Chondrocyte (in vitro differentiated cells): ENCODE results near the gene LIPK. TPM values are rescaled to one million over a fixed set of nuclear protein-coding genes. Genes with fewer than 3 reads are reported as not detected.

ENCODE experiments used
- DNase-seq: peaks from one replicate; pipeline ENCODE4 v3.0.0; 2021; ENCODE audit warnings: mixed read lengths, low spot score
- H3K27ac Mint-ChIP-seq: one replicate; pipeline ENCODE4 v1.8.0; 2021; ENCODE audit warnings: mild to moderate bottlenecking, moderate library complexity, mixed read lengths; ENCODE audit not compliant: unreplicated experiment
- H3K27me3 Mint-ChIP-seq: 2 replicates; pipeline ENCODE4 v1.8.0; 2021; ENCODE audit warnings: low read depth, mixed read lengths
- H3K36me3 Mint-ChIP-seq: 2 replicates; pipeline ENCODE4 v1.8.0; 2021; ENCODE audit warnings: low read depth, mixed read lengths
- H3K4me1 Mint-ChIP-seq: 2 replicates; pipeline ENCODE4 v1.8.0; 2021; ENCODE audit warnings: low read depth, mild to moderate bottlenecking, mixed read lengths
- H3K4me3 Mint-ChIP-seq: one replicate; pipeline ENCODE4 v1.8.0; 2021; ENCODE audit warnings: mild to moderate bottlenecking, moderate library complexity, mixed read lengths; ENCODE audit not compliant: unreplicated experiment
- H3K9me3 Mint-ChIP-seq: 2 replicates; pipeline ENCODE4 v1.8.0; 2021; ENCODE audit warnings: low read depth, mixed read lengths
- CTCF ChIP-seq: fragments of 200-600 bp; sonication (generic); IDR thresholded peaks from 2 replicates; pipeline ENCODE4 v1.5.0; 2021; ENCODE audit warnings: antibody characterized with exemption, mild to moderate bottlenecking, moderate library complexity
- total RNA-seq: library from RNA; stranded (reverse); gene quantifications from 3 replicates; pipeline ENCODE4 v1.2.1, GENCODE V29; 2021

The LIPK gene
- total RNA-seq, 1 donor from 2014 or later: not detected

DNA sequence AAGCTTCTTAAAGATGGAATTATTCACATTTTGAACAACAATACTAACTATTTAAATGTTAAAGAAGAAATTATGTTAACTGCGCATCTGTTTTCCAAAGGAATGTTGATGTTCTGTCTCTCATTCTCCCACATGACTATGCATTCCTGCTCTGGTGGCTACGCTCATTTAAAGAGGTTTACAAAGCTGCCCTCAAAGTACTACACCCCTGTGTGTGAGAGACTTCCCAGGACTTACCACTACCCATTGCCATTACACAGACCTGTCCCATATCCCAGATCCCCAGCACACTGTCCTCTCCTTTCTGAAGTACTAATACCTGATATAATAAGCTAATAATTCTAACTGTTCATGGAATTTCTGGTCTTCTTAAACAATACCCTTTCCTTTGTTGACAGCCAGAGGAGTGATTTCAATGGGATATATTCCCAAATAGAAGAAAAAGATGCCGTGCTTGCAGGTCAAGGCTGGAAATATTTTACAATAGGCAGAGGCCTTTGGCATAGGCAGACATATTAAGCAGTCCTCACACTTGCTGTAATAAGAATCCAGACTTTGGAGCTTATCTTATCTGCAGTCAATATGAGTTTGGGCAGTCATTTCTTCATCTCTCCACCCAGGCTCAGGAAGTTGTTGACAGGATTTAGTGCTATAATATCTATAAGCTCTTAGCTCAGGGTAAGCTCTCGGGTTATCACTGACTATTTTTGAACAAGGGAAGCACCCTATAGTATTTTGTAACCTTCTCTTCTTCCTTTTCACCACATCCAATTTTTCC is 29.6 kb upstream of the LIPK start:
- no peak for DNase-seq
- no peak overlapping the region for H3K27ac Mint-ChIP-seq
- no peaks in the 10 kb centered on the region for H3K27me3 Mint-ChIP-seq
- H3K4me1 Mint-ChIP-seq: no peaks in the 10 kb centered on the region
- TF ChIP-seq CTCF: no peak
- no peak overlapping the region for H3K4me3 Mint-ChIP-seq
- no peaks in the 10 kb centered on the region for H3K9me3 Mint-ChIP-seq
- no peaks in the 10 kb centered on the region for H3K36me3 Mint-ChIP-seq

- no peaks in the 10 kb centered on the region for H3K4me1 Mint-ChIP-seq
- no peak overlapping the region for H3K27ac Mint-ChIP-seq
- no peak for TF ChIP-seq CTCF
- H3K27me3 Mint-ChIP-seq: peaks cover 5% of the 10 kb centered on the region
- no peaks in the 10 kb centered on the region for H3K9me3 Mint-ChIP-seq
- no peak for DNase-seq
- H3K36me3 Mint-ChIP-seq: no peaks in the 10 kb centered on the region
- H3K4me3 Mint-ChIP-seq: no peak overlapping the region
Measured at GRCh38 chr10:88680958-88681357, 25.1 kb upstream of the LIPK start.

DNA sequence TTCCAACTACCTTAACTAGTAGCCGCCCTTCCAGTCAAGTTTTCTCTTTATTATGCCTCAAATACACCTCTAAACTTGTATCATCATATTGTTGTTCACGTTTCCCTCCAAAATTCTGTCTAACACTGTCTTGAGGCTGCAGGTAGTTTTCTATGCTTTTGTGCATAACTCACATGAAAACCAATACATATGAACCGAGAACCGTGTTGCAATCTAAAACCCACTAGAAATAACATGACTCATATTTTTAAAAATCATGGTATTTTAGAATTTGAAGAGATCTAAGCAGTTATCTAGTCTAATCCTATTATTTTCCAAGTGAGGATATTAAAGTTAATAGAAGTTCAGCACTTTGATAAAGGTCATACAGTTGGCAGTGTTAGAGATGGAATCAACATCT is 23.6 kb upstream of the LIPK start:
- no peak for DNase-seq
- Mint-ChIP-seq H3K27me3 (peaks cover 5% of the 10 kb centered on the region), H3K36me3 (no peaks in the 10 kb centered on the region), H3K27ac (no peak overlapping the region), H3K4me1 (peaks cover 2% of the 10 kb centered on the region), H3K9me3 (no peaks in the 10 kb centered on the region), H3K4me3 (no peak overlapping the region)
- TF ChIP-seq CTCF: no peak

GRCh38 chr10:88687853-88688467 is 18.1 kb upstream of the LIPK start:
- no peak overlapping the region for H3K27ac Mint-ChIP-seq
- peaks cover 3% of the 10 kb centered on the region for H3K36me3 Mint-ChIP-seq
- no peak for DNase-seq
- peak; percentile 91 for TF ChIP-seq CTCF
- peaks cover under 1% of the 10 kb centered on the region for H3K27me3 Mint-ChIP-seq
- peaks cover 13% of the 10 kb centered on the region for H3K4me1 Mint-ChIP-seq
- peaks cover 9% of the 10 kb centered on the region for H3K9me3 Mint-ChIP-seq
- no peak overlapping the region for H3K4me3 Mint-ChIP-seq

DNA sequence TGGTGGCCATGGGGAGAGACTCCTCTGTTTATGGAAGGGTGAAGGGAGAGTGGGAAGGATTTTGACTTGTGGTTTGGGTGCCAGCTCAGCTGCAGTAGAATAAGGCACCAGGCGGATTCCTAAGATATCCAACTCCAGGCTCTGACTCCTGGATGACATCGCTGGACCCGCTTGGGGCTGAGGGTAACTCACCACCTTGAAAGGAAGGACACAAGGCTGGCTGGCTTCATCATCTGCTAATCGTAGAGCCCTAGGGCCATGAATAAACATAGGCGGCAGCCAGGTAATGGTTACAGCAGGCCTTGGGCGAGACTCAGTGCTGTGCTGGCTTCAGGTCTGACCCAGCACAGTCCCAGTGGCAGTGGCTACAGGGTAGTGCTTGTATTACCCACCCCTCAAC is 16.7 kb upstream of the LIPK start:
- DNase-seq: no peak
- no peak for TF ChIP-seq CTCF
- Mint-ChIP-seq H3K4me1 (peaks cover 15% of the 10 kb centered on the region), H3K9me3 (peaks cover 9% of the 10 kb centered on the region), H3K4me3 (no peak overlapping the region), H3K27me3 (no peaks in the 10 kb centered on the region), H3K27ac (no peak overlapping the region), H3K36me3 (peaks cover 3% of the 10 kb centered on the region)
